Activated CD4-positive, alpha-beta T cell treated with anti-CD3 and anti-CD28 coated beads for 24 hours (primary cell): ENCODE measurements around the gene SLC66A2.

ENCODE experiments used
- DNase-seq, 2 donors: peaks; one replicate each; pipeline ENCODE4 v3.0.0-alpha.2; 2020; ENCODE audit warnings: low read depth in 2 of 2

The SLC66A2 gene

DNA sequence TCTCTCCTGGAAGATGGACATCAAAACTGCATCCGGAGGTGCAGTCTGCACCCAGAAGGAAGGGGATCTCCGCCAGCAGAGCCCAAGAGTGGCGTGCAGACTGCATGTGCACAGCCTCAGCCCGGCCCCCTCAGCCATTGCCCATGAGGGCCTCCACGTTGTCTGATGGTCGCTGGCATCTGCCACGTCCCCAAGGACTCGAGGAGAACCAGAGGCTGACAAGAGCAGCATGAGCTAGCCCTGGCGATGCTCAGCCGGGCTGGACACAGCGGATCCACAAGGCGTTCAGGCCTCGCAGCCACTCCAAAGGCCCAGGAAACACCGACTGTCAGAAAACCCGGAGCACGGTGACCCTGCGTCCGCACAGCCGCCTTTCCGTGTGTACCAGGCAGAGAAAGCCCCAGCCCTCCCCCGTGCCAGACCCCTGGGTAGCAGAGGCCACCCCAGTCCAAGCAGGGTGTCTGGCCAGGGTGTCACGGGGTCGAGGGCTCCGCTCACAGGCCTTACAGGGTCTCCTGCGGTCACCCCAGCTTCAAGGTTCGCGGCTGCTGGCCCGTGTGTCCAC is 48.3 kb downstream of the SLC66A2 start:
- no peak for DNase-seq

DNA sequence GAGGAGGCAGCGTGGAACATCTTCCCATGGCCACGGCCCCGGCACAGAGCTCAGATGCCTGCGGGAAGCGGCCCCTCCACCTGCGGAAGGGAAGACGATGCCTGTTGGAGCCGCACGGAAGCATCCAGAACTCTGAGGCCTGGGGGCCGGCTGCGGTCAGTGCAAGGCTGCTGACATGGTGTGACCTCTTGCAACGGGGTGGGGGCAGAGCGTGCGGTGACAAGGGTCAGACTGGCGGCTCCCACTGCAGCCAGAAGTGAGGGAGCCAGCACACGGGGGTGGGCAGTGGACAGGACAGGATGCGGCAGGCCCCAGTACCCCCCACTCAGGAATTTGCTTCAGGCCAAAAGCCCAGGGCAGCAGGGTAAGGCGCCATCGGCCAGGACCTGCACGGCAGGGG is 48.8 kb downstream of the SLC66A2 start:
- no peak for DNase-seq

DNA sequence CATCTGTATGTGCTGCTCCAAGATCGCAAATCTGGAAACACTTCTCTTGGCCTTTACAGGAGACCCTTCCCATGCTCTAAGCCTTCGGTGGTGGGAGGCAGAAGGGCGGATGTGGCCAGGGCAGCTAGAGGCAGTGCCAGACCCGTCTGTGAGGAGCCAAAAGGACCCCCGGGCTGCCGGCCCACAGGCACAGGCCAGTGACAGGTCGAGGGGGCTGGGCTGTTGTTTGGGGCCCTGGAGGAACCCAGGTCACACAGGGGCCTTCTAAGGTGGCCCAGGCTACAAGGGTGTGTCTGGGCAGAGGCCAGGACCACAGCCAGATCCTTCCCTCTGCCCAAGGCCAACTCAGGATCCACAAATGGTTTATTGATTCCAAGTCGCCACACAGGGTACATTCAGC is 49.4 kb downstream of the SLC66A2 start:
- no peak for DNase-seq

DNA sequence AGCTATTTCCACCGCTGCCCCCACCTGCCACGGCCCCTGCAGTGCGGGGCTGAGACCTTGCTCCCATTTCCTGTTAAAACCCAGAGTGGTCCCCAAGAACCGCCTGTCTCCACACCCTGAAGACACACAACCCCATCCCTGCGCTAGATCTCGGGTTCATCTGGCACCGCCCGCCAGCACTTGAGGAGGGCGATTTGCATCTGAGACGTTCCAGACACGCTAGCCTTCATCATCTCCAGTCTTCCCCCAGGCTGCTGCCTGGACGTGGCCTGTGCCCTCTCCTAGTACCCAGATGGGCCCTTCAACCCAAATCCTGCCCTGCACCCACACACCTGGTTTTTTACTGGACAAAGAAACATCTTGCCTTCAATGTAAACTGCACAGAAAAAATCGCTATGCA is 49.8 kb downstream of the SLC66A2 start:
- DNase-seq = no peak

DNA sequence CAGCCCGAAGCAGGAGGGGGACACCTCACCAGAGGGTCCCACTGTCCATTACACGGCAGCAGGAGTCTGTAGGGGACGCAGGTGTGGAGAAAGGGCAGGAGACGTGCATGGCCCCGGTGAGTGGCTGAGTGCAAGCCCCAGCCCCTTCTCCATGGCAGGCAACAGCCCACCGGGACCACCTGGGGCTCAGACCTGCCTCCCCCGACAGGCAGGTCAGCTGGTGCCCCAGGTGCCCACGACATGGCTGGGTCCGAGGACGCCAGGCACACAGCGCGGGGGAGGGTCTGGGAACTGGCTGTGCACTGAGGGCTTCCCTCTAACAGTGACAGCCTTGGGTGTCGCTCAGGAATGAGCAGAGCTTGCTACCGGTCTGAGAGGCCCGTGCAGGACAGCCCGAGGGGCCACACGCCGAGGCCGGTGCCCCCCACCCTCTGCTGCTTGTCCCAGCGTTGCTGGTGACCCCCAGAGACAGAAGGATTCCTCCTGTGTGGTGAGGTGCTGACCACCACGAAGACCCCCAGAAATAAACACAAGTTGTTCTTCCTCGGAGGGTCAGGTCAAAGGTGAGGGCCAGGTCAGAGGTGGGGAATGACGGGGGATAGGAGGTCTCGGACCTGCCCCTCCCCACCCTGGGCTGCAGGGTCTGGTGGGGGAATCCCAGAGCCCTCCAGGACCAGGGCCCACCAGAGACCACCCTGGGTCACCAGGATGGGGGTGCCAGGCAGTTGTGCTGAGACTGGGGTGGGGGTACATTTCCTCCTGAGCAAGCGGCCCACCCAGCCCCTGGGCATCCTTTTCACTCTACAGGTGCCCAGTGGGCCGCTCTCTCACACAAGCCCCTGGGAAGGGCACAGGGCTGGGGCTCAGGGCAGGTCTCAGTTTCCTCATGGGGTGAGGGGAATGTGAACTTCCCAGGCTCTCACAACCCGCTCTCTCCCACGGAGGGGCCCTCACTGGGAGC is 50.6 kb downstream of the SLC66A2 start:
- DNase-seq = no peak

DNA sequence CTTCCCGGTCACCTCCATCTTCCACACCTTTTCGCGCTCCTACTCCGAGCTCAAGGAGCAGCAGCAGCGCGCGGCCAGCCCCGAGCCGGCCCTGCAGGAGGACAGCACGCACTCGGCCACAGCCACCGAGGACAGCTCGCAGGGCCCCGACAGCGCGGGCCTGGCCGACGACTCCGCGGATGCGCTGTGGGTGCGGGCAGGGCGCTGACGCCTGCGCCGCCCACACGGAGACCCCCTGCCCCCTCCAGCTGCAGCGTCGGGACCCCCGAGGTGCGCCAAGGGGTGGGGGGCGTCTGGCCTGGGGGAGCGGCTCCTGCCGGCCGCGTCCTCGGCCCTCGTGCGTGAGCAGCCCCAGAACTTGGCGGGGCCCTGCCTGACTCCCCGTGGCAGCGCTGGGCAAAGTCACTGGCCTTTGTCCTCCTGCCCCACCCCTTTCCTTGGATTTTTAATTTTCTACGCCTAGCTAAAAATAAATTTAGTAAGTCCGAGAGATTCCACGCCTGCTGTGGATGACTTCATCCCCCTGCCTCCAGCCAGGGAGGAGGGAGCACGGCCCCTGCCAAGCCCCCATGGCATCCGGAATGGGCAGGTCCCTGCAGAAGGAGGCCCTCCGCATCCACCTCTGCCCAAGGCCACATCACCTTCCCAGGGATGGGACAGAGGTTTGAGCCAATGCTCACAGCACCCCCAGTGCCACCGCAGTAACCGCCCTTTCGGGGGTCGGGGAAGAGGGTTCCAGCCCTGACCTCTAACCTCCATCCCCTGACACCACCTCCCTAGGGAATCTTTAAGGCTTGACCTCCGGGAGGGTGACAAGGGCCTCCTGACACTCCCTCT is 51.6 kb downstream of the SLC66A2 start:
- DNase-seq = no peak

DNA sequence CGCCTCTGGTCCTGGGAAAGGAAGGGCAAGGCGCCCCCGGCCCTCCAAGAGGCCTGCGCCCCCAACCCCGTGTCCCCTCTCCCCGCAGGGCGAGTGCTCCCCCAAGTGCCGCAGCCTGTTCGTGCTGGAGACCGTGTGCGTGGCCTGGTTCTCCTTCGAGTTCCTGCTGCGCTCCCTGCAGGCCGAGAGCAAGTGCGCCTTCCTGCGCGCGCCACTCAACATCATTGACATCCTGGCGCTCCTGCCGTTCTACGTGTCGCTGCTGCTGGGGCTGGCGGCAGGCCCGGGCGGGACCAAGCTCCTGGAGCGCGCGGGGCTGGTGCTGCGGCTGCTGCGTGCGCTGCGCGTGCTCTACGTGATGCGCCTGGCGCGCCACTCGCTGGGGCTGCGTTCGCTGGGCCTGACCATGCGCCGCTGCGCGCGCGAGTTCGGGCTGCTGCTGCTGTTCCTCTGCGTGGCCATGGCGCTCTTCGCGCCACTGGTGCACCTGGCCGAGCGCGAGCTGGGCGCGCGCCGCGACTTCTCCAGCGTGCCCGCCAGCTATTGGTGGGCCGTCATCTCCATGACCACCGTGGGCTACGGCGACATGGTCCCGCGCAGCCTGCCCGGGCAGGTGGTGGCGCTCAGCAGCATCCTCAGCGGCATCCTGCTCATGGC is 52.4 kb downstream of the SLC66A2 start:
- no peak for DNase-seq

DNA sequence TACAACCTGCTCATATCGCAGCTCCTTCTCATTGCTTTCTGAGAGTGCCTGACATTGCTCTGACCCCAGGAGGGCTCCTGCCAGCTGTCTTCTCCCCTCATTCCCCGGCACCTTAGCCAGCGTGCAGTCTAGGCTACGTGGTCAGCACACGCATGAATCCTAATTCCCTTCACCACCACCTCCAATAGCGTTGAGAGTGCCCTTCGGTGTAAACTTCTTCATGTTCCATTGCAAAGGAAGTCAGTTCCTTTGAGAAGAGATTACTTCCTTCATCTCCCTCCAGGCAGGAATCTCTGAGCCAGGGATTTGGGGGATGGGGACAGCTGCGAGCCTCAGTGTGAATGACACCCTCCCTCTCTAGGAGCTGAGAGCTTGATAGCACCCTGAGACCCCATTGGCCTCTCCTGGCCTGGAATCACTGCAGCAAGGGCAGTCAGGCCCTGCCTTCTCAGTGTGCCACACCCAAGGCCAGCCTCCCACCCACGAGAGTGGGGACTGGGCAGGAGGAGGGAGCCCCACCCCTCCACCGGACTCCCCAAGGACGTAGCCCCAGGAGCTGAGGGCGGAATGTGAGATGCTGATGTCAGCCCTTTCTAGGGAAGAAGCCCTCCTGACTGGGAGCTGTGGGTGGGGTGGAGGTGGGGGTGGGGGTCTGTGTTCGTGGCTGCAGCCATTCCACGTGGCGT is 53.4 kb downstream of the SLC66A2 start:
- DNase-seq = no peak

DNA sequence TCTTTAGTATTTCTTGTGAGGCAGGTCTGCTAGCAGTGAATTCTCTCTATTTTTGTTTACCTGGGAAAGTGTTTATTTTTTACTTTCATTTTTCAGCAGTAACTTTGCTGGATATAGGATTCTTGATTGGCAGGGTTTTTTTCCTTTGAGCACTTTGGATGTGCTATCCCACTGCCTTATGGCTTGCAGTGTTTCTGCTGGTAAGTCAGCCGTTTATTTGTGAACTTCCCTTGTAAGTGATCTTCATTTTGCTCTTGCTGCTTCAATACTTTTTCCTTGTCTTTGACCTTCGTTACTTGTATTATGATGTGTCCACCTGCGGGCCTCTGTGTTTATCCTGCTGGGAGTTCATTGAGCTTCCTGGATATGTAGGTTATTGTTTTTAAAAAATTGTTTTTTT is 54.7 kb downstream of the SLC66A2 start:
- no peak for DNase-seq

DNA sequence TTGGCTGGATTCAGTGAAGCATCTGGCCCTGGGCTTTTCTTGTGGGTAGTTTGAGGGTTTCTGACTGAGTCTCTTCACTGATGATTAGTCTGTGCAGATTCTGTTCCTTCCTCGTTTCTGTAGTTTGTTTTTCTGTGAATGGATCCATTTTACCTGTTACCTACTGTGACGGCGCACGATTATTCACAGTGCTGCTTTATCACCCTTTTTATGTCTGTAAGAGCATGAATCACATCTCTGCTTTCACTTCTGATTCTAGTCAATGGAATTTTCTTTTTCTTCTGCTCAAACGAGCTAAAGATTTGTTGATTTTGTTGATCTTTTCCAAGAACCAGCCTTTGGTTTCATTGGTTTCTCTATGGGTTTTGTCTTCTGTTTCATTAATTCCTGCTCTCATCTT is 60.8 kb downstream of the SLC66A2 start:
- no peak for DNase-seq

DNA sequence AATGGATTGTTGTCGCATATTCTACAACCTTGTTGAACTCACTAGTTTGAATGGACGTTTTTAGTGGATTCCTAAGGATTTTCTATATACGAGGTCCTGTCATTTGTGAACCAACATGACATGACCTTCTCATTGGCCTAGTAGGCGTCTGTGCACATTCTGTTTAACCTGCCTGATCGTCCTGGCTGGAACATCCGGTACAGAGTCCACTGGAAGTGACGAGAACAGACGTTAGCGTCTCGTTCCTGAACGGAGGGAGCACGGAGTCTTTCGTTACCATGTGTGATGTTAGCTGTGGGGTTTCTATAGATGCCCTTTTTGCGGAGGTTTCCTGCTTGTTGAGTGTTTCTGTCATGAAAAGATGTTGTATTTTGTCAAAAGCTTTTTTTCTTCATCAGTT is 61.9 kb downstream of the SLC66A2 start:
- no peak for DNase-seq

DNA sequence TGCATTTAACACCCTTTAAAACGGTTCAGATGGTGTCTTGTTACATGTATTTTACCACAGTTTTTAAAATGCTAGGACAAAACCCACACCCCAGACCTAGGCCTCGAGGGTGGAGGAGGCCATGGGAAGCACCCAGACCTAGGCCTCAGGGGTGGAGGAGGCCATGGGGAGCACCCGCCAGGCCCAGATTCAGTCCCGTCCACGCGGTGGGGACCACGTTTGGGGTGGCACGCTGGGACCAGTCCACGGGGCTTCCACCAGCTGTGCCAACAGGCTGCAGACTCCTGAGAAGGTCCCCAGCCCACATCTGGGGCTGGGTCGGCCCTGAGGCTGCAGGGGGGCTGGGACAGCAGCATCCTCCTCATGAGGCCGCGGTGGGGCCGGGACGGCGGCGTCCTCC is 63.4 kb downstream of the SLC66A2 start:
- no peak for DNase-seq

DNA sequence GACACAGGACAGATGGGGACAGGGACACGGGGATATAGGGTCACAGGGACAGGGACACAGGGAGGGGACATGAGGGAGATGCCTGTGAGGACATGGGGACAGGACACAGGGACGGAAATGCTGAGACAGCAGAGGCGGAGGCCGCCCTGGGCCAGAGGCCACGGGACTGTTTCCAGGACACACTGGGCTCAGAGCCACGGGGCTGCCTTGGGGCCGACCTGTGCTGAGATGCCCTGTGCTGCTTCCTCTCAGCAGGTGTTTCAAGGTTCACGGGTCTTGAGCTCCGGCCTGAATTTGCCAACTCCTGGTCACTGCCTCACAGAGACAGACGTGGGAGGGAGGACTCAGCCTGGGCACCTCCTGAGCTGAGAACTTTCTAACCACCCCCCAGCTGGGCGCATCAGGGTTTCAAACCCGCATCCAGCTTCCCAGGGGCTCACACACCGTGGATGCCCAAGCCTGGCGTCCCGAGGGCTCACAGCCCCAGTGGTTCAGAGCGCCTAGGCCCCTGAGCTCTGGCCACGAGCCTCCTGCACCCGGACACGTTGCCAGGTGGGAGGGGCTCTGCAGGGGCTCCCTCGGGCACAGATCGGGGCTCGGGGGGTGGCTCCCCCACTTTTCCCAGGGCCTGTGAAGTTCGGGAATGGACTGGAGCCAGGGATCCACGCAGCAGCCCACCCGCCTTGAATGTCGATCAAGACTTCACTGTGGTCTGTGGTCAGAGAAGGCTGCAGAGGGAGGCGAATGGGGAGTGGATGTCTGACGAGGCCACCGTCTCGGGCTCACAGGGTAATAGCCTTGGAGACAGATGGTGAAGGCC is 64.1 kb downstream of the SLC66A2 start:
- no peak for DNase-seq

DNA sequence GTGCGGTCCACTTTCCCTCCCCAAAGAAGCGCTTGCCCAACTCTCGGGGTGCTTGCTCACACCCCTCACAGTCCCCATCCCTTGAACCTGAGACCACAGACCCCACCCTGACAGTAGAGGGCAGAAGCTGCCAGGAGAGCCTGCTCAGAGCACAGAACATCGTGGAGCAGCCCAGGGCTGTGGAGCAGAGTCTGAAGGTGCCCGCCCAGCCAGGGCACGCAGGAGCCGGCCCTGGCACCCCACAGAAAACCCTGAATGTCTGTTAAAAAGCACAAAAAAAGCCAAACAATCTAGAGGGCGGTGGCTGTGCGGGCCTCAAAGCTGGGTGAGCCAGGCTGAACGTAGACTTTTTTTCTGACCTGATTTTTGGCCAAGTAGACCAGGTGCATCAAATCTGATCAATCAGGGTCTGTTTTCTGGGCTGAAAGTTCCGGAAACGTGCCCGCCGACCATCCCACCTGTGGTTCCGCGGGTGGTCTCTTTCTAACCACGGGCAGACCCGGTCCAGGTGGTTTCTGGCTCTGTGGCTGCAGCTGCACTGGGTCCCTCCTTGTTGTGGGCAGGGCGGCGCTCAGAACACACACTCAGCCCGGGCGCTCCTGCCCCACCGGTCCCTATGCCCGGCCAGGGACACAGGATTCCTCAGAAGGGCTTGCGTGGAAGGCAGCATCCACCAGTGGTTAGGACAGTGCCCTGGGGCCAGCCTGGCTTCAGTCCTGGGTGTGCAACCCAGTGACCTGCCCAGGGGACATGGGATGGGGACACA is 66.3 kb downstream of the SLC66A2 start:
- no peak for DNase-seq

DNA sequence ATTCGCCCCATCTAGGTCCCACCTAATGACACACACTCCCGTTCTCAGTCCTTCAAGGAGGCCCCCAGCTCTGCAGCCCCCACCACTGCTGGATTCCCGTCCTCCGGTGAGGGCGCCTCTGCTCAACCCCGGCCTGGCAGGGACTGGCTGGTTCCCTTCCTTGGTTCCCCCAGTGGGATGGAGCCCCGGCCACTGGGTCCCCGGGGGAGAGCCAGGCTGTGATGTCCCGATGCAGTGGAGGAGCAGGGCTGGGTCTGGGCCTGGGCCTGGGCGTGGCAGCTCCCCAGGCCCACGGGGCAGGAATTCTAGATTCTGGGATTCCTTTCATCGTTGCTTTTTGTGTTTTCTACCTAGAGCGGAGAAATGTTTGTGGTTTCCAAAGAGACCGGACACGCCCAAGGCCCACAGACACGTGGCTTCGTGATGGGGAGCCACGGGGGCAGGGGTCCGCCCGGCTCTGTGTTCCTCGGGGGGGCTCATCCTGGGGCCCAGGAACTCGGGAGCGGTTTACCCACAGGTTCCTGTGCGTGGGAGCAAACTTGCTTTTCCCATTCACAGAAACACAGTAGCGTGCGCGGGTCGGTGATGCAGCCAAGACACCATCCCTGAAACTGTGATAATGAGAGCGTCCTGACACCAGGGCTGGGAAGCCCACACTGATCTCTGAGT is 67.0 kb downstream of the SLC66A2 start:
- DNase-seq = no peak

DNA sequence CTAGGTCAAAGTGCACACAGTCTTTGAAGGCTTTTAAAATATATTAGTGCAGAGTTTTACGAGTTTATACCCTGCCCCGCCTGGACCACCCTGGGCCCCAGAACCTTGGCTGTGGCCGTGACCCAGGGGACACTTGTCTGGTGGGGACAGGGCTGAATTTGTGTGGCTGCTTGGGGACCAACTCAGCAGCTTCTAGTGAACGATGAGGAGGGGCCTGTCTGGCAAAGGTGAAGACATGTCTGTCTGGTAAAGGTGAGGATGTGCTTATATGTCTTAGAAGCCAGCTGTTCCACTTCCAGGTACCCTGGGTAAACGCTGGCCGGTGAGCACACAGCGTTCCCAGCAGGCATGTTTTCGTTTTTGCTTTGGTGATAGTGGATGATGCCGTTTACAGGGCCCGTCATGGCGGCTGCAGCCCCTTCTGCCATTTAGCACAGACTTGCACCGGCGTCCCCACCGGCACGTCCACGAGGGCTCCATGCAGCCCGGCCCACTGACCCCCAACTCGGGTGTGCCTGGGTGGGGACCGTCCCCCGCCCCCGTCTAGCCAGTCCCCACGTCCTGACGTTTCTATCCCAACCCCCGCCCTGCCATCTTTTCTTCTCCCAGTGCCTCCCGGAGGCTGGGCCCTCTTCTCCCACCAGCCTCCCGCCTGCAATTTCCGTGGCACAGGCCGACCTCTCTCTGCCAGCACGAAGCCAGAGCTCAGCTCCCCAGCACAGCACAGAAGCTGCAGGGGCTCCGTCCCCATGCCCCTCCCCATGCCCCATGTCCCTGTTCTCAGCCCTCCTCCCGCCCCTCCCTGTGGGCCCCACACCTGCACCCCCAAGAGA is 67.8 kb downstream of the SLC66A2 start:
- no peak for DNase-seq

DNA sequence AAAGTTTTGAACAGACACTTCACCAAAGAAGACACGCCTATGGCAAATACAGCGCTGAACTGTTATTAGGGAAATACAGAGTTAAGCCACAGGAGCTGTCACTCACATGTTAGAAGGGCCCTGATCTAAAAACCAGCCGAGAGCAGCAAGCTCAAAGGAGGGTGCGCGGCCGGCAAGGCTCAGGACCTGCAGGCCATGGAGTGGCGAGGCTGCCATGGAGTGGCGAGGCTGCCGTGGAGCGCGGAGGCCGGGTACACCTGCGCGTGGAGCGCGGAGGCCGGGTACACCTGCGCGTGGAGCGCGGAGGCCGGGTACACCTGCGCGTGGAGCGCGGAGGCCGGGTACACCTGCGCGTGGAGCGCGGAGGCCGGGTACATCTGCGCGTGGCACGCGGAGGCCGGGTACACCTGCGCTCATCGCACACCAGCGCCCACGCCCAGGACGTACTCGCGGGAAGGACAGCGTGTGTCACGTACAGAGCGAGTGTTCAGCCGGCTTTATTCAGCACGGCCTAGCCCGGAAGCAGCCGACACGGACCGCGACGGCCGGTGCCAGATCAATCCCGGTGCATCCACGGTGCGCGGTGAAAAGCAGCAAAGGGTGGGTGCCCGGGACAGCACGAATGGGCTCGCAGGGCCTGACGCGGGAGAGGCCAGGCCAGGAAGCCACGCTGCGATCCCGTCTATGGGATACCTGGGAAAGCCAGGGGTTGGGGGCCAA is 68.8 kb downstream of the SLC66A2 start:
- DNase-seq = no peak

DNA sequence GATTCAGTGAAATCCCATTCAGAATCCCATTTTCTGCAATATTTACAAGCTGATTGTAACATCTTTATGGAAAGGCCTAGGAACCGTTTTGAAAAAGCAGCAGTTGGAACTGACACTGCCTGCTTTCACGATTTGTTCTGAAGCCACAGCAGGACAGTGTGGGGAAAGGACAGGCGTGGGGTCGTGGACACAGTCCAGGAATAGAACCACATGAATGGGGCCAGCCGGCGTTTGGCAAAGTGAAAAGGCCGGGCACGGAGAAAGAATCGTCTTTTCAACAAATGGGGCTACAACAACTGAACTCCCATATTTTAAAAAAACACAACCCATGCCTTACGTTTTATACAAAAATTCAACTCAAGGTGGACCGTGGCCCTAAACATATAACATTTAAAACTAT is 69.8 kb downstream of the SLC66A2 start:
- no peak for DNase-seq
